ENCODE results near the gene WDR33. TPM values are rescaled to one million over a fixed set of nuclear protein-coding genes. Genes with fewer than 3 reads are reported as not detected.

The WDR33 gene
- total and polyA plus RNA-seq, 7 donors = 11.2 to 38.9 (median 32.7) TPM

DNA sequence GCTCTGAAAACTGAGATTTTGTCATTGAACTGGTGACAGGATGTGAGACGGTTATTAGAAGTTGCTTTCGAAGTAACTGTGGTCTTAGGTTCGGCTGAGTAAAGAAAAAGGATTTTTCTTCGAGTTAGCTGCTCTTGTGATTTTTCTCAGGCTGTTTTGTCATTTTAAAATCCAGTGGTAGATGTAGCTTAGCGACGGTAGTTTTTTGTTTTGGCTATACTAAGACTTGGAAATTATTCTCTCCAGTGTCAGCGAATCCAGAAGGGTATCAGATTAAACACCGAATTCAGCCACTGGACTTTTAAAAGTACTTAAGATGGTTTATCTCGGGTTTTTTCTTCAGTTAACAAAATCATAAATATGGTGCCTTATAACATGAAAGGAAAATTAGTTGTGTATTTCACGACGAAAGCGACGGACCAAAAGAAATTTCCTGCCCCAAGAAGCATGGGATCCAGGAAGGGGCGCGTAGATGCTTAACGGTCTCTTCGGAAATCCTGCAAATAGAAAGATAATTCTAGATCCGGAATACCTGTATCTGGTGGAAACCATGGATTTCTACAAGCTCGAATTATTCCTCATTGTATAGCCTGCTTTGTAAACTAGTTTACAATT lies 108.5 kb downstream of the WDR33 start:
- Histone ChIP-seq H3K27me3 (ENCODE audit: insufficient read depth in 3 of 3, low read length in 2 of 3) (no peaks in the 10 kb centered on the region), H3K27ac (peak overlapping the region; percentile 99), H3K36me3 (ENCODE audit: insufficient read depth in 1 of 2, low read depth in 1 of 2) (peaks cover 2 to 26% of the 10 kb centered on the region in 2 donors), H3K4me3 (peak overlapping the region; percentile 82), H3K9me3 (no peaks in the 10 kb centered on the region), H3K4me1 (peaks cover 35% of the 10 kb centered on the region)
- WGBS, 3 donors = 33 to 38% (median 37%) methylated on average over 19 of the region's 19 CpGs
- intact Hi-C loops (cut with DNase I) = loop anchor here in 1 of 2 donors (5.0 kb wide), 1 partner anchor 110 kb away; the partner anchor contains the start of gene WDR33
- ATAC-seq (no peak), DNase-seq (no peak)
- TF ChIP-seq, protein P1, sequence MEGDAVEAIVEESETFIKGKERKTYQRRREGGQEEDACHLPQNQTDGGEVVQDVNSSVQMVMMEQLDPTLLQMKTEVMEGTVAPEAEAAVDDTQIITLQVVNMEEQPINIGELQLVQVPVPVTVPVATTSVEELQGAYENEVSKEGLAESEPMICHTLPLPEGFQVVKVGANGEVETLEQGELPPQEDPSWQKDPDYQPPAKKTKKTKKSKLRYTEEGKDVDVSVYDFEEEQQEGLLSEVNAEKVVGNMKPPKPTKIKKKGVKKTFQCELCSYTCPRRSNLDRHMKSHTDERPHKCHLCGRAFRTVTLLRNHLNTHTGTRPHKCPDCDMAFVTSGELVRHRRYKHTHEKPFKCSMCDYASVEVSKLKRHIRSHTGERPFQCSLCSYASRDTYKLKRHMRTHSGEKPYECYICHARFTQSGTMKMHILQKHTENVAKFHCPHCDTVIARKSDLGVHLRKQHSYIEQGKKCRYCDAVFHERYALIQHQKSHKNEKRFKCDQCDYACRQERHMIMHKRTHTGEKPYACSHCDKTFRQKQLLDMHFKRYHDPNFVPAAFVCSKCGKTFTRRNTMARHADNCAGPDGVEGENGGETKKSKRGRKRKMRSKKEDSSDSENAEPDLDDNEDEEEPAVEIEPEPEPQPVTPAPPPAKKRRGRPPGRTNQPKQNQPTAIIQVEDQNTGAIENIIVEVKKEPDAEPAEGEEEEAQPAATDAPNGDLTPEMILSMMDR (IDR thresholded peaks at IDR 0.05) = no peak

DNA sequence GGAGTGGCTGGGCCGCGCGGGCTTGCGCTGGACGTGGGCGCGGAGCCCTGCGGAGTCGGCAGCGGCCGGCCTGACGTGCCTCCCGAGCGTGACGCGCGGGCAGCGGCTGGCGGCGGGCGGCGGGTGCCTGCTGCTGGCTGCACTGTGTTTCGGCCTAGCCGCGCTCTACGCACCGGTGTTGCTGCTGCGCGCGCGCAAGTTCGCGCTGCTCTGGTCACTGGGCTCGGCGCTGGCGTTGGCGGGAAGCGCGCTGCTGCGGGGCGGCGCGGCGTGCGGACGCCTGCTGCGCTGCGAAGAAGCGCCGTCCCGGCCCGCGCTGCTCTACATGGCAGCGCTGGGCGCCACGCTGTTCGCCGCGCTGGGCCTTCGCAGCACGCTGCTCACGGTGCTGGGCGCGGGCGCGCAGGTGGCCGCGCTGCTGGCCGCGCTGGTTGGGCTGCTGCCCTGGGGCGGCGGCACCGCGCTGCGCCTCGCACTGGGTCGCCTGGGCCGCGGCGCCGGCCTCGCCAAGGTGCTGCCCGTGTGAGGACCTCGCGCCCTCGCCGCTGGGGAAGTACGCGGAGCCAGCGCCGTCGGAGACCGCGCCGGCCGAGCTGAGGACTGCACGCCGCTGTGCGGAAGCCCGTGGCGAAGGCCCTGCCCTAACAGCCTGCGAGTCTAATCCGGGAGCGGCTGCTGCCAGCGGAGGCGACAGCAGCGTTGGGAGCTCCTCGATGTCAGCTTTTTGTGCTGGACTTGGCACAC lies 109.1 kb downstream of the WDR33 start:
- H3K9me3 ChIP-seq = no peaks in the 10 kb centered on the region
- TF ChIP-seq, protein P1 (IDR thresholded peaks at IDR 0.05) = peak; percentile 38
- peaks cover 2 to 19% of the 10 kb centered on the region in 2 donors for H3K36me3 ChIP-seq (ENCODE audit: insufficient read depth in 1 of 2, low read depth in 1 of 2)
- peak; percentile 82 to 93 for DNase-seq
- peak overlapping the region; percentile 99 for H3K27ac ChIP-seq
- H3K4me1 ChIP-seq = peaks cover 35% of the 10 kb centered on the region
- H3K4me3 ChIP-seq = peak overlapping the region; percentile 82
- H3K27me3 ChIP-seq (ENCODE audit: insufficient read depth in 3 of 3, low read length in 2 of 3) = no peaks in the 10 kb centered on the region
- intact Hi-C loops (cut with DNase I) = loop anchor here in 1 of 2 donors (5.0 kb wide), 1 partner anchor 110 kb away; the partner anchor contains the start of gene WDR33
- peak; percentile 62 to 68 (median 65) for ATAC-seq
- WGBS, 3 donors = 0% methylated on average over 65 to 108 of the region's 108 CpGs

DNA sequence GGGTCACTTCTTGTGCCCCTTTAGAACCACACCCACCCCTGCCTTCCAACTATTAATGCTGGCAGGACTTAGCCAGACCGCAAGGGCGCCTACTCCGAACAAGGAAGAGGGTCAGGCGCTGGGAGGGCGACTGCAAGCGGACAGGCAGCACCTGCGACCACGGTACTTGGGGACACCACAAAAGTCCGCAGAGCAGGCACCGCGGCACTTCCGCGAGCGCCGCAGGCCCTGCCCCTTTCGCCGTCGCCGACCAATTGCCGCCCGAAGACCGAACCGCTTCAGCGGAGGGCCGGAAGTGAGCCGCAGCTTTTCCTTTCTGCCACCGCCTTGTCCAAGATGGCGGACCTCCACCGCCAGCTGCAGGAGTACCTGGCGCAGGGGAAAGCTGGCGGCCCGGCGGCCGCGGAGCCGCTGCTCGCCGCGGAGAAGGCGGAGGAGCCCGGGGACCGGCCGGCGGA lies 109.7 kb downstream of the WDR33 start, which contains the start of gene SFT2D3:
Gene SFT2D3 (plus strand): TSS at position 305 of the 458 bp plus-strand sequence. CDS start 32 bp downstream, at position 337.
- Histone ChIP-seq H3K4me3 (peak within 1 kb of the TSS; percentile 82), H3K27me3 (ENCODE audit: insufficient read depth in 3 of 3, low read length in 2 of 3) (no peaks in the 10 kb centered on the region), H3K4me1 (peaks cover 35% of the 10 kb centered on the region), H3K36me3 (ENCODE audit: insufficient read depth in 1 of 2, low read depth in 1 of 2) (peaks cover under 1 to 13% of the 10 kb centered on the region in 2 donors), H3K9me3 (no peaks in the 10 kb centered on the region), H3K27ac (peak within 1 kb of the TSS; percentile 99)
- 0% methylated on average over 23 to 44 of the region's 44 CpGs for WGBS, 3 donors
- TF ChIP-seq, protein P1 (IDR thresholded peaks at IDR 0.05) = no peak
- intact Hi-C loops (cut with DNase I) = loop anchor here in 1 of 2 donors (5.0 kb wide), 1 partner anchor 111 kb away; the partner anchor contains the start of gene WDR33
- ATAC-seq (peak; percentile 86 to 90 (median 88)), DNase-seq (peak; percentile 92 to 97)

DNA sequence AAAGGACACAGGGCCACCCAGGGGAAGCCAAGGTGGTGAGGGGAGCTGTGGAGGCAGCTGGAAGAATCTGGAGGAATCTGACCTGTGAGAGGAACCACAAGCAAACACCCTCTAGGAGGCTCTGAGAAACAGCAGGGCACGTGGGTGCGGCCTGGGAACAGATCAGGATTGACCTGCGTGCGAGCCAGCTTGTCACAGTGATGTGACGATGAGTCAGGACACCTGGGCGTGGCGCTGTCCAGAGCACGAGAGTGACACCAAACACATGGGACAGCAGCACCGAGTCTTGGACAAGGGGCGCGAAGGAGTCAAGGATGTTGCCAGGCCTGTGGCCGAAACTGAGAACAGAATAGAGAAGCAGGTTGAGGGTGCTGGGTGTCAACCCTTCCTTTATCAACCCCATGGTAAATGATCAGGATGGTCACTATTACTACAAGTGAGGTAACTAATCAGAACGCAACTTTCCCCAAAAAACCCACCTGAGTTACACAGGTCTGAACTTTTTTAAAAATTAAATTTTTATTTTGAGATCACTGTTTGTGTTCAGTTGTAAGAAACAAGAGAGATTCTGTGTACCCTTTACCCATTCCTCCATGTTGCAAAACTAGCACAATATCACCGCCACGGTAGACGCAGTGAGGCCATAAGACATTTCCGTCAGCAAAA lies 110.3 kb downstream of the WDR33 start:
- Histone ChIP-seq H3K4me1 (peaks cover 35% of the 10 kb centered on the region), H3K9me3 (no peaks in the 10 kb centered on the region), H3K36me3 (ENCODE audit: insufficient read depth in 1 of 2, low read depth in 1 of 2) (peaks cover 0 to 8% of the 10 kb centered on the region in 2 donors), H3K27ac (peak overlapping the region; percentile 99), H3K27me3 (ENCODE audit: insufficient read depth in 3 of 3, low read length in 2 of 3) (no peaks in the 10 kb centered on the region), H3K4me3 (peak overlapping the region; percentile 82)
- TF ChIP-seq, protein P1 (IDR thresholded peaks at IDR 0.05) = no peak
- WGBS, 3 donors = 46 to 49% (median 46%) methylated on average over 17 of the region's 17 CpGs
- ATAC-seq (peak; percentile 80 to 84 (median 82)), DNase-seq (peak; percentile 85 to 93)
- intact Hi-C loops (cut with DNase I) = loop anchor here in 1 of 2 donors (5.0 kb wide), 1 partner anchor 112 kb away; the partner anchor contains the start of gene WDR33

All from psoas muscle (tissue), 8 donors.